T follicular helper cell (primary cell): ENCODE measurements around the gene LMF1.
"Not testable (repeated sequence)": the region's sequence is repeated elsewhere in the genome, so short reads cannot be mapped to it uniquely, and the experiment has no call there.

ENCODE experiments used
- DNase-seq: peaks from one replicate; pipeline ENCODE4 v3.0.0-alpha.2; 2020; ENCODE audit warnings: low read depth

The LMF1 gene

DNA sequence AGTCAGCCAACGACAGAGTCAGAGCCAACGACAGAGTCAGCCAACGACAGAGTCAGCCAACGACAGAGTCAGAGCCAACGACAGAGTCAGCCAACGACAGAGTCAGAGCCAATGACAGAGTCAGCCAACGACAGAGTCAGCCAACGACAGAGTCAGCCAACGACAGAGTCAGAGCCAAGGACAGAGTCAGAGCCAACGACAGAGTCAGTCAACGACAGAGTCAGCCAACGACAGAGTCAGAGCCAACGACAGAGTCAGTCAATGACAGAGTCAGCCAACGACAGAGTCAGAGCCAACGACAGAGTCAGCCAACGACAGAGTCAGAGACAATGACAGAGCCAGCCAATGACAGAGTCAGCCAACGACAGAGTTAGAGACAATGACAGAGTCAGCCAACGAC, 22.0 kb downstream of the LMF1 start:
- not testable (repeated sequence) for DNase-seq

DNA sequence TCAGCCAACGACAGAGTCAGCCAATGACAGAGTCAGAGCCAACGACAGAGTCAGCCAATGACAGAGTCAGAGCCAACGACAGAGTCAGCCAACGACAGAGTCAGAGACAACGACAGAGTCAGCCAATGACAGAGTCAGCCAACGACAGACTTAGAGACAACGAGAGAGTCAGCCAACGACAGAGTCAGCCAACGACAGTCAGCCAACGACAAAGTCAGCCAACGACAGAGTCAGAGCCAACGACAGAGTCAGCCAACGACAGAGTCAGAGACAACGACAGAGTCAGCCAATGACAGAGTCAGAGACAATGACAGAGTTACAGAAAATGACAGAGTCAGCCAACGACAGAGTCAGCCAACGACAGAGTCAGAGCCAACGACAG, 22.9 kb downstream of the LMF1 start:
- not testable (repeated sequence) for DNase-seq

DNA sequence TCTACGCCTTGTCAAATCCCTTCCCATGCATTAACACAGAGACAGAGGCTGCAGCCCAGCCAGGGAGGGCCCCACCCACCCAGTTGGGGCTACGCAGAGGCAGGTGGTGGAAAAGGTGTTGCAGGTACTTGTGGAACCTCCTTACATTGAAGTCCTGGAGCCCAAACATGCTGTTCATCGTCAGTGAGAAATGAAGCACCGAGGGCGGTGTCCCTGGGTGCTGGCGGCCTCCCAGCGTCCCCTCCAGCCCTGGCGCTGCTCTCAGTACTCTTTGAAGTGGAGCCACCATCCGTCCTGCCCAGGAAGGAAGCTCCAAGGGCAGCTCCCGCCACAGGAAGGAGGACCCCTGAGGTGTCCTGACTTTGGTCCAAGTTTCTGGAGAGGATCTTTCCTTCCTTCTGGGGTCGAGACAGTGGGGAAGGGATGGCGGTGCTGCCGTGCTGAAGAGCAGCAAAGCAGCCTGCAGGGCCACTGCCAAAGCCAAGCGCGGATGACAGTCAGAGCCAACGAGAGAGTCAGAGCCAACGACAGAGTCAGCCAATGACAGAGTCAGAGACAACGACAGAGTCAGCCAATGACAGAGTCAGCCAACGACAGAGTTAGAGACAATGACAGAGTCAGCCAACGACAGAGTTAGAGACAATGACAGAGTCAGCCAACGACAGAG, 23.4 kb downstream of the LMF1 start:
- no peak for DNase-seq

DNA sequence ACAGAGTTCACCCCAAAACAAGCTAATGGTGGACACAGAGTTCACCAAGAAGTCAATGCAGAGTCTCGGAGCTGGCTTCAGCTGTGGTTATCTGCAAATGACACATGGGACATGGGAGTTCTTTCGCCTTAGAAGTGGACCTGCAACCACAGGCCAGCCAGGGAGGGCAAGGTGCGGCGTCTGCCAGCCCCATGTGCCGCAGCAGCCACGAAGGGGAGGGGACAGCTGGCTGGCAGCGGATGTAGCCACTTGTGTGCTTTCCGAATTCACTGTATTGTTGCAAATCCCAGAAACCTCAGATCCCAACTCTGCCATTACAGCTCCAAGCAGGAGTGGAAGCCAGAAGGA, 24.8 kb downstream of the LMF1 start:
- DNase-seq = no peak

DNA sequence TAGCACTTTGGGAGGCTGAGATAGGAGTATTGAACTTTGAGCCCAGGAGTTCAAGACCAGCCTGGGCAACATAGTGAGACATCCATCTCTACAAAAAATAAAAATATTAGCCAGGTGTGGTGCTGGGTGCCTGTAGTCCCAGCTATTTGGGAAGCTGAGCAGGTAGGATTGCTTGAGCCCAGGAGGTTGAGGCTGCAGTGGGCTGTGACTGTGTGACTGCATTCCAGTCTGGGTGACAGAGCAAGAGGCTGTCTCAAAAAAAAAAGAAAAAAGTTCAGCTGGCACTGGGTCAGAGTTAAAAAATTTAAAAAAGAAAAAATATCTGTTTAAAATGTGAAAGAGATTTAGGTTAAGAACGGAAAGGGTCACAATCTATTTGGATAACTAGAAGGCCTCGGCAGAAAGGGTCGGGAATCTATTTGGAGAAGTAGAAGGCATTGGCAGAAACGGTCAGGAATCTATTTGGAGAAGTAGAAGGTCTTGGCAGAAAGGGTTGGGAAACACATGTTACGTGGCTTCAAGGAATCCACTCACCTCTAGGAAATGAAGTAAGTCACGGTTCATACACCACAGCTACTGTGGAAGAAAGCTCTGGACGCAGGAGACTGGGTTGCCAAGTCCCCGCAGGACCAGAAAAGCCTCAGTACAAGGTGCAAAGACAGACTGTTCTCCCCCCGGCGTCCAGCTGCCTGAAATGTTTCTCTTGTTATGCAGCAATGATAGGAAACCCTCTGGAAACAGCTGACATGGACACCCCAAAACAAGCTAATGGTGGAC, 25.3 kb downstream of the LMF1 start:
- no peak for DNase-seq

DNA sequence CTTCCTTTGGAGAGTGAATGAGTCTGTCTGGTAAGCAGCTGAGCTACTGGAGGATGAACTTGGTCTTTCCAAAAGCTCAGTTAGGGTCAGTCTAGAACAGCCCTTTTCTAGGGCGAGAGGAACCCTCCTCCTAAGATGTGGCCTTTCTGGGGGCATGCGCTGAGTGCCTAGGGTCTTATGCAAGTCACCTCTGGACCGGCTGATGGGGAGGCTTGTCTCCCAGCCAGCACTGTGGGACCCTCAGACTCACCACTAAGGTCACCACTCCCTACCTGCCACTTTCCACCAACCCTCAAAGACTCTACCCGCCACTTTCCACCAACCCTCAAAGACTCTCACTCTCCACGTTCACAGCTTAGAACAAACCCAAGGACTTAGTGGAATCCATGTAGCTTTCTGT, 26.8 kb downstream of the LMF1 start:
- no peak for DNase-seq

DNA sequence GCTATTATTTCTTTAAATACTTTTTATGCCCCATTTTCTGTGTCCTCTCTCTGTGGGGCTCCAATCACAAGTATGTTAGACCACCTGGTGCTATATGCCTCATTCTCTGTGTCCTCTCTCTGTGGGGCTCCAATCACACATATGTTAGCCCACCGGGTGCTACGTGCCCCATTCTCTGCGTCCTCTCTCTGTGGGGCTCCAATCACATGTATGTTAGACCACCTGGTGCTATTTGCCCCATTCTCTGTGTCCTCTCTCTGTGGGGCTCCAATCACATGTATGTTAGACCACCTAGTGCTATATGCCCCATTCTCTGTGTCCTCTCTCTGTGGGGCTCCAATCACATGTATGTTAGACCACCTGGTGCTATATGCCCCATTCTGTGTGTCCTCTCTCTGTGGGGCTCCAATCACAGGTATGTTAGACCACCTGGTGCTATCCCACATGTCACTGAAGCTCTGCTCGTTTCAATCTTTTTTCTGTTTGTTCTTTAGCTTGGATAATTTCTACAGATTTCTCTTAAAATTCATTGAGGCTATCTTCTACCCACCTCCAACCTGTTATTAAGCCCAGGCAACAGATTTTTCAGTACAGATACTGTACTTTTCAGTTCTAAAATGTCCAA, 28.2 kb downstream of the LMF1 start:
- no peak for DNase-seq

DNA sequence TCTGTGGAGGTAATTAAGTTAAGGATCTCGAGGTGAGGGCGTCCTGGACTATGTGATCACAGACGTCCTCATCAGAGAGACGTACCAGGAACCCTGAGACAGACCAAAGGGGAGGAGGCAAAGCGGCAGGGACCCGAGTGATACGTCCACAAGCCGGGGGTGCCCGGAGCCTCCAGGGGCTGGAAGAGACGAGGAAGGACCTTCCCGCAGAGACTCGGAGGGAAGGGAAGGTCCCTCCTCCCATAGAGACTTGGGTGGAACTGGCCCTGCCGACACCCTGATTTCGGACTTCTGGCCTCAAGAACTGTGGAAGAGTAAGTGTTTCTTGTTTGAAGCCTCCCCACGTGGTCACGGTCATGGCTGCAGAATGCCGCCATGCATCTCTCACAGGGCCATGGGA, 30.8 kb downstream of the LMF1 start:
- no peak for DNase-seq

DNA sequence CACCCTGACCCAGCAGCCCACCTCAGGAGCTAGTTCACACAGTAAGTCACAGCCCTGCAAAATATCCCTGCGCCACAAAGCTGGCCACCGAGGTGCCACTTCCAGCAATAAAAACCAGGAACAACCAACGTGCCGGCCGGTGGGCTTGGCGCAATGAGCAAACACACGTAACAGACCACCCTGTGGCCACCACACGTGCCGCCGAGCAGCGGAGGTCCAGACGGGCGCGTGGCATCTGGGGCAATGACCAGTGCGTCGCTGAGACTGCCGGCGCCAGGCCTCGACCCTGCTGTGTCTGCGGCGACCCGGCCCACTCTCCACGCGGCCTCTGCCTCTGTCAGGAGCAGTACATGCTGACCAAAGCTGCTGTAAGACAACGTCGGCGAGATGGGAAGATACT, 31.5 kb downstream of the LMF1 start:
- DNase-seq = no peak

DNA sequence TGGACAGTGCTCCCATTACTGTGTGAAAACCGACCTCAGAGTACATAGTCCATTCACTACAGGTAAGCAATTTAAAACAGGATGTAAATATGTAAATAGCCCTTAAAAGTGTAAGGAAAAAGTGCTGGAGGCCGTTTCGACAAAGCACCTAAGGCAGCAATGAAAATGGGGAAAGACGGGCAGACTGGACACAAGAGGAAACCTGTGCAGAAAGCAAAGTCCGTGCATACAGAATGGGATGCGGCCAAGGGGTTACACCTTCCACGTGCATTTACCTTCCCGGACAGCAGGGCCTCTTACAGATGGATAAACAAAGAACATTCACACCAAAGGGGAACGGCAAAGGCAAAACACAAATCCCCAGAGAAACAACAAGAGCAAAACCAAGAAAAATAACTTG, 32.0 kb downstream of the LMF1 start:
- no peak for DNase-seq

DNA sequence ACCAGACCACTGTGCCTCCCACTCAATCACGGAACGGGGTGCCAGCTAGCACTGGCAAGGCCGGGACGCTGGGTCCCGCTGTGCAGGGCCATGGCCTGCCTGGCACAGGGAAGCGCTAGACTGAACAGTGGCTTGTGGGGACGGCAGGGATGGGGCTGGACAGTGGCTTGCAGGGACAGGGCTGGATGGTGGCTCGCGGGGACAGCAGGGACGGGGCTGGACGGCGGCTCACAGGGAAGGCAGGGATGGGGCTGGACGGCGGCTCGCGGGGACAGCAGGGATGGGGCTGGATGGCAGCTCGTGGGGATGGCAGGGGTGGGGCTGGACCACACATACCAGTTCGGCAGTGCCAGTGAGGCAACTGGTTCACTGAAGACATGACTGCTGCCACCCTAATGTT, 32.6 kb downstream of the LMF1 start:
- no peak for DNase-seq

DNA sequence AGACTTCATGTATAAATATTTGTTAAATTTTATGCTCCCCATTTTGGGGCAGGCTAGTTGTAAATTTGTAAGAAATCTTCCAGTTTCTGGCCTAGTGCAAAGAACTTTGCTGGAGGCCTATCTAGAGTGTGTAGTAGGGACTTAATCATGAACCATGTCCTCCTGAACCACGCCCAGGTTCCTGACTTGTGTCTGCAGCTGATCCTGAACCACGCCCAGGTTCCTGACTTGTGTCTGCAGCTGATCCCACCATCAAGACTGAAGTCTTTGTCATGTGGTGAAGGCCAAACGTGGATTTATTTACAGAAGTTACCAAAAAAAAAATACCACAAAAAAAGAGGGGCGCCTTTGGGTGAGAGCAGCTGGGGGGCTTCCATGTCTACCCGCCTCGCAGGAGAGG, 33.1 kb downstream of the LMF1 start:
- no peak for DNase-seq

DNA sequence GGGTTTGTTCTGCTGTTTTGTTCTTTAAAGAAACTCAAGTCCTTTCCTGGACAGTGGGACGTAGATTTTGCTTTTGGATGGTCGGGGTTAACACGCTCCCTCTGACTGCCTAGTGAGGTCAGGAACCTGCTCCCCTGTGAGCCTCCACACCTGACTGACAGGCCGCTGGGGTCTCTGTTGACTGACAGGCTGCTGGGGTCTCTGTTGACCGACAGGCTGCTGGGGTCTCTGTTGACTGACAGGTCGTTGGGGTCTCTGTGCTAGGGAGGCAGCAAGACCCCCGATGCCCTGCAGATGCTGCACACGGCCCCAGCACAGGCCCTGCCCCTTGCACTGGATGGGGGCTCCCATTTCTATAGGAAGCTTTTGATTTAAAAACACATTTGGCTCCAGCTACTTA, 33.5 kb downstream of the LMF1 start:
- DNase-seq = no peak

DNA sequence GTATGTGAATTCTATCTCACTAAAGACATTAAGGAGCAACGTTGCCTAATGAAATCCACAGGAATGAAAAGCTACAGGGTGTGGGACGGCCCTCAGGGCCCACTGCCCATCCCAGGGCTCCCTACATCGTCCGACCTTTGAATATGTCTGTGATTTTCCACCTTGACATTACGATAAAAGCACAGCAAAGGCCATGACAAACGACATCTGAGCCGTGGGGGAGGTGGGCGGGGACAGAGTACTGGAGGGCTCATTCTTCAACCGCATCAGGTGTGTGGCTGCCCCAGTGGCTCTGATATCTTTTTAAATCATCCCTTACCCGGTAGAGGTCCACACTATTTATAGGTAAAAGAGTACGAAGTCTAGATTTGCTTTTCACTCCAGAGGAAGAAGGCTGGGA, 35.1 kb downstream of the LMF1 start:
- no peak for DNase-seq

DNA sequence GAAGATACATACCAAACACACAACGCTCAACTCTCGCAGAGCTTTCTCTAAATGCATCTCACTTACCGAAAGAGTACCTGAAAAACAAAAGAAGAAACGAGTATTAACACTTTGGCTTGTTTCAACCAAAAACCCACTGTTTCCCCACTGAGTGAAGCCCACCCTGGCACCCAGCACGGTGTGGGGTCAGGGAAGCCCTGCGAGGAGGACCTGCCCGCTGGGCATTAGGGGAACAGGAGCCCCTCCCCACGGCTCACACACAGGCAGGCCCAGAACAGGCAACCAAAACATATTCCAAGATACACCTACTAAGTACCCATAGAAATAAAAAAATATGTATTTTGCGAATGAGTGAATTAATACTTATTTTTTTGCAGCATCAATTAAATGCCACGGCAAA, 36.6 kb downstream of the LMF1 start:
- DNase-seq = no peak

DNA sequence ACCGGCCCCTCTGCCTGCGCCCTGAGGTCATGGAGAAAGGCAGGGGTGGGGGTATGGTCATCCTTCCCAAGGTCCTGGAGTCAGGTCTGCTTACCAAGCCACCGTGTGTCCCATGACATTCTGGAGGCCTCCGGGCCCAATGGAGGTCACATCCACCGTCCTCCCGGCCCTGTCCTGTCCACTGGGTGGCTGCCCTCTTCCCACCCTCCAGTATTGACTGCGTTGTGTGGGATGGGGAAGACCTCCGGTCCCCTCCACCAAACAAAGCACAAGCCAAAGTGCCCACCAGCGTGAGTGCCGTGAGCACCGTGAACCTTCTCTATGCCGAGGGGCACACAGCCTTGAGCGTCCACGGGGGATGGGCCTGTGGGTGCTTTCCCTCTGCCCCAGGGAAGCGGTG, 37.2 kb downstream of the LMF1 start:
- no peak for DNase-seq

DNA sequence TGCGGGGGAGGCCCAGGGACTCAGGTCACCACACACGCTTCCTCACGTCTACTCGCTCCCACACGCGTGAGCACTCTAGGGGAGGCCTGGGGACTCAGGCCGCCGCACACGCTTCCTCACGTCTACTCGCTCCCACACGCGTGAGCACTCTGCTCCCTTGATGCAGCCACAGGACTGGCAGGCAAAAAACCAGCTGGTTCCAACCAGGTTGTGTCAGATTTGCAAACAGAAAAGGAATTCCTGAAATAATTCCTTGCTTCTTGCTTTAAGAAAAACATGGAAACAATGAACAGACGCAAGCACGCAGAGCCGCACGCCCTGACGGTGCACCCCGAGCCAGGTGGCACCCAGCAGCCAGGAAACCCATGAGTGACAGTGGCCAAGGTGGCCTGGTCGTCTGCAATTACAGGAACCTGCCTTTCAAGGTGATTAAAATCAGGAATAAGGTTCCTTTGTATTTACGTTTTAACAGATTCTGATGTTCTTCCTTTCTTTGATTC, 37.9 kb downstream of the LMF1 start:
- no peak for DNase-seq

DNA sequence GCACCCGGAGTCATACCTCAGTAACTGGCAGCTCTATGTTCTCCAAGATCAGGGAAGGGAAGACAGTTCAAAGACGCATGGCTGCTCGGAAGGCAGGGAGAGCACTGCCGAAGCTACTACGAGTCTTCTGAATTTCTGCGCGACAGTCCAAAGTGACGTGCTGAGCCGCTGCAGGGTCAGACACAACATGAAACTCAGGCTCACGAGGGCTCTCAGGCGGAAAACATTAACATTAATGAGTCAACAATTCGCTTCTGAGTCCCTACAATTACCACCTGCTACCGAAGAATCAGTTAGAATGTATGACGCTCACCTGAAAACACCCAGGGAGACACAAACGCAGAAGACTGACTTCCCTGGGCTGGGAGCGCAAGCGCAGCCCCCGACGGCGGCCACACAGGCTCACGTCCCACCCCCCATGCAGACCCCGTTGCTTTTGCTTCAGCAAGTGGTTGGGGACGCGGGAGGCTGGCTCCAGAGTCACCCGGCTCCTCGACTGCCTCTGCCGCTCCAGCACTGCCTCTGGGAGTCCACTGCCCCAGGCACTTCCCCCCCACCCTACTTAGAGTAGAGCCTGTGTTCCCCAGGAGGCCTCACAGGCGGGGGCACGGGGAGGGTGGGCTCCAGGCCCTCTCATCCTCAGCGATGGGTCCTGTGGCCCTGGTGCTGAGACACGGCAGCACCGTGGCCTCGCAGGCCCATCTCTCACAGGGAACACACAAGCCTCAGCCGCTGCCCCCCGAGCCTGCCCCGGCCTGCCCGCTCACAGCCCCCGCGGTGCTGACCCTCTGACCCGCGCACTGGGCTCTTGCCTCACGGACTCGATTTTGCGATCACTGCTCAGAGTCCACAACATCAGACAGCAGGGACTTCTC, 38.9 kb downstream of the LMF1 start:
- no peak for DNase-seq

DNA sequence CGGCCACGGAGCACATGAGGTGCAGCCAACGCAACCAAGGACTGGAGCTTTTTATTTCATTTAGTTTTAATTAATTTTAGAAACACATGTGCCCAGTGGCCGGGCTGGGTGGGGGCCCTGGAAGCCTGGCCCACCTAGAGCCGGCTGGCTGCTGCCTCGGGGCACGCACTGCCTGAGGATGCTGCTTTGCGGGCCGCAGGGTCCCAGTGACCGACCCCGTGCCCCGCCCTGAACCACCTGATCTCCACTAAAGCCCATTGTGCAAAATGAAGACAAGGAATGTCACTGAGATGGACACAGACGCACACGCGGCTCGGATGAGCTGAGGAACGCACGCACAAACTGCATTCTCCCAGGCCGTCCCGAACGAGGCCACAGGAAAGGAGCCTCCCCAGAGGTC, 39.6 kb downstream of the LMF1 start:
- no peak for DNase-seq

DNA sequence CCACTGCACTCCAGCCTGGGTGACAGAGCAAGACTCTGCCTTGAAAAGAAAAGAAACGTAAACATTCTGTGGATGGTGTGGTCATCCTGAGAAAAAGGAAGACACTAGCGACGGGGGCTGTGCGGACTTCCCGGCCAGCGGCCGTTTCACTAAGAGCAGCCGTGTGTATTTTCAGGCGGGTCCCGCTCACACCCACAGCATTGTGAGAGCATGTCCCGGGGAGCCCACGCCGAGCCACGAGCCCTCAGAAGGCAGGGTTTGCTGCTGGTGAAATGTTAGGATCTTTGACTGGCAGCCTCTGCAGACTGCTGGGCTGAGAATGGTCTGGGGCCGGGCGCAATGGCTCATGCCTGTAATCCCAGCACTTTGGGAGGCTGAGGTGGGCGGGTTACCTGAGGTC, 40.3 kb downstream of the LMF1 start:
- no peak for DNase-seq

DNA sequence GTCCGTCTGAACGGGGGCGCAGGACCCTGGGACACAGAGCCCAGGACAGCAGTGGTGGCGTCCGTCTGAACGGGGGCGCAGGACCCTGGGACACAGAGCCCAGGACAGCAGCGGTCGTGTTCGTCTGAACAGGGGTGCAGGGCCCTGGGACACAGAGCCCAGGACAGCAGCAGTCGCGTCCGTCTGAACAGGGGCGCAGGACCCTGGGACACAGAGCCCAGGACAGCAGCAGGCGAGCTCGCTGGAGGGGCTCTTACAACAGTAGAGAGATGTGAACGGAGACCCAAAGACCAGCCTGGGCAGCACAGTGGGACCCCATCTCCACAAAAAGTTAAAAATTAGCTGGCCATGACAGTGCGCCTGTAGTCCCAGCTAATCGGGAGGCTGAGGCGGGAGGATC, 40.7 kb downstream of the LMF1 start:
- no peak for DNase-seq
